H1 (cell line): ENCODE measurements around the gene ZNF488. TPM values are rescaled to one million over a fixed set of nuclear protein-coding genes. Genes with fewer than 3 reads are reported as not detected.

Experiments used
- RFX5 ChIP-seq: IDR thresholded peaks from 2 replicates; pipeline ENCODE4 v1.6.1; 2011; ENCODE audit warnings: low read depth, low read length, improper control_type of control experiment, borderline replicate concordance
- polyA plus RNA-seq, 7 experiments: library from polyadenylated mRNA; depleted of rRNA in 3 of 7; stranded (reverse) in 5 of 7; unstranded in 2 of 7; fragments of >200 nt in 5 of 7; fragments of 200-250 nt in 2 of 7; gene quantifications; 1 replicate in 5 of 7; 2 replicates in 1 of 7; 4 replicates in 1 of 7; pipeline versions ENCODE4 v1.2.1 to v1.2.3, GENCODE V29; 2011 to 2013; ENCODE audit warnings: missing spikeins in 2 of 7, mixed read lengths in 2 of 7
- total RNA-seq: library from RNA; stranded (reverse); fragmentation: NEBNext Ultra II Directional; extraction: Animal tissue kit (Norgen Biotek cat#: 25700); gene quantifications from 2 replicates; pipeline ENCODE4 v1.2.1, GENCODE V29; 2021

Gene ZNF488
- total and polyA plus RNA-seq, 2 of the 8 experiments (the other 6 are each of a cell fraction or from before 2014, with no cell fraction given), result 7.9 to 11.4 TPM

- TF ChIP-seq RFX5, result no peak
Observed at GRCh38 chr10:47371629-47372485, 12.2 kb downstream of the ZNF488 start (continued).
